HepG2 (cell line): Measurements from ENCODE around the gene MRPL38. TPM values are rescaled to one million over a fixed set of nuclear protein-coding genes. Genes with fewer than 3 reads are reported as not detected.

Experiments used
- HHEX ChIP-seq: IDR thresholded peaks from 2 replicates; pipeline ENCODE4 v1.6.1; 2016; ENCODE audit warnings: control low read depth
- HNRNPUL1 ChIP-seq: fragments of 200-400 bp; formaldehyde crosslinking; IDR thresholded peaks from 2 replicates; pipeline ENCODE4 v1.6.1; 2017; ENCODE audit warnings: low read depth, mild to moderate bottlenecking, low read length, moderate library complexity
- JDP2 ChIP-seq: sonication (generic); formaldehyde crosslinking; IDR thresholded peaks from 2 replicates; pipeline ENCODE4 v1.8.1; 2022; ENCODE audit warnings: missing genetic modification reagents, borderline replicate concordance
- KDM5A ChIP-seq: fragments of 200-600 bp; sonication (generic); IDR thresholded peaks from 2 replicates; pipeline ENCODE4 v1.7.0; 2018; ENCODE audit warnings: antibody characterized with exemption, mild to moderate bottlenecking, low read length, borderline replicate concordance
- NFKBIZ ChIP-seq: IDR thresholded peaks from 2 replicates; pipeline ENCODE4 v1.6.1; 2018; ENCODE audit warnings: missing genetic modification reagents, missing compliant biosample characterization
- REL ChIP-seq: sonication (generic); formaldehyde crosslinking; conservative IDR thresholded peaks from 2 replicates; pipeline ENCODE4 v1.8.0; 2022; ENCODE audit warnings: mild to moderate bottlenecking, missing genetic modification reagents, moderate library complexity
- SMC3 ChIP-seq: IDR thresholded peaks from 2 replicates; pipeline ENCODE4 v1.6.1; 2011; ENCODE audit warnings: low read length, improper control_type of control experiment
- THYN1 ChIP-seq: sonication (generic); formaldehyde crosslinking; IDR thresholded peaks from 2 replicates; pipeline ENCODE4 v1.8.1; 2023; ENCODE audit warnings: low read depth, mild to moderate bottlenecking, moderate library complexity, missing genetic modification reagents, borderline replicate concordance
- ZNF12 ChIP-seq: sonication (generic); formaldehyde crosslinking; IDR thresholded peaks from 2 replicates; pipeline ENCODE4 v1.5.0; 2020; ENCODE audit warnings: missing genetic modification reagents
- ZNF232 ChIP-seq: sonication (generic); formaldehyde crosslinking; IDR thresholded peaks from 2 replicates; pipeline ENCODE4 v1.4.0; 2020; ENCODE audit warnings: missing genetic modification reagents, borderline replicate concordance
- ZNF260 ChIP-seq: sonication (generic); formaldehyde crosslinking; IDR thresholded peaks from 2 replicates; pipeline ENCODE4 v1.4.0; 2020; ENCODE audit warnings: missing genetic modification reagents, low read depth, mild to moderate bottlenecking, borderline replicate concordance
- ZNF674 ChIP-seq: sonication (generic); formaldehyde crosslinking; IDR thresholded peaks from 2 replicates; pipeline ENCODE4 v1.5.0; 2020; ENCODE audit warnings: low read depth, mild to moderate bottlenecking, missing genetic modification reagents
- ZNF713 ChIP-seq: sonication (generic); formaldehyde crosslinking; IDR thresholded peaks from 2 replicates; pipeline ENCODE4 v1.4.0; 2020; ENCODE audit warnings: mild to moderate bottlenecking, missing genetic modification reagents
- ZSCAN31 ChIP-seq: sonication (generic); formaldehyde crosslinking; IDR thresholded peaks from 2 replicates; pipeline ENCODE4 v1.5.0; 2020; ENCODE audit warnings: low read depth, mild to moderate bottlenecking, missing genetic modification reagents
- polyA plus RNA-seq, 8 experiments: library from polyadenylated mRNA; depleted of rRNA in 3 of 8; stranded (reverse) in 7 of 8; unstranded in 1 of 8; fragments of >200 nt; fragmentation: Illumina TruSeq in 4 of 8; extraction: Trizol in 4 of 8; gene quantifications; 2 replicates each; pipeline versions ENCODE4 v1.2.1 to v1.2.3, GENCODE V29; 2011 to 2016; ENCODE audit warnings: low read depth in 4 of 8, missing spikeins in 1 of 8, mixed read lengths in 1 of 8; ENCODE audit not compliant: insufficient read depth in 1 of 8
- total RNA-seq, 5 experiments: library from RNA; depleted of rRNA; stranded (reverse); fragments of >200 nt; fragmentation: Illumina TruSeq; extraction: Trizol; gene quantifications; 2 replicates each; pipeline ENCODE4 v1.2.3, GENCODE V29; 2016; ENCODE audit warnings: low read depth in 1 of 5
- TF ChIP-seq, protein P1 (sequence below): sonication (generic); formaldehyde crosslinking; IDR thresholded peaks from 2 replicates; pipeline ENCODE4 v1.8.1; 2023; ENCODE audit warnings: mild to moderate bottlenecking, missing genetic modification reagents
- TF ChIP-seq, protein P2 (sequence below): sonication (generic); formaldehyde crosslinking; IDR thresholded peaks from 2 replicates; pipeline ENCODE4 v1.8.0; 2023; ENCODE audit warnings: mild to moderate bottlenecking, missing genetic modification reagents
- TF ChIP-seq, protein P3 (sequence below): sonication (generic); formaldehyde crosslinking; IDR thresholded peaks from 2 replicates; pipeline ENCODE4 v1.9.0; 2021; ENCODE audit warnings: missing genetic modification reagents, borderline replicate concordance
- TF ChIP-seq, protein P4 (sequence below): sonication (generic); formaldehyde crosslinking; IDR thresholded peaks from 2 replicates; pipeline ENCODE4 v1.4.0; 2020; ENCODE audit warnings: missing genetic modification reagents
- TF ChIP-seq, protein P5 (sequence below): sonication (generic); formaldehyde crosslinking; IDR thresholded peaks from 2 replicates; pipeline ENCODE4 v1.4.0; 2020; ENCODE audit warnings: mild to moderate bottlenecking, low read depth, missing genetic modification reagents

The MRPL38 gene
- total and polyA plus RNA-seq, 2 of the 13 experiments (the other 11 are each of a cell fraction or from before 2014, with no cell fraction given): 83.7 to 125 TPM

DNA sequence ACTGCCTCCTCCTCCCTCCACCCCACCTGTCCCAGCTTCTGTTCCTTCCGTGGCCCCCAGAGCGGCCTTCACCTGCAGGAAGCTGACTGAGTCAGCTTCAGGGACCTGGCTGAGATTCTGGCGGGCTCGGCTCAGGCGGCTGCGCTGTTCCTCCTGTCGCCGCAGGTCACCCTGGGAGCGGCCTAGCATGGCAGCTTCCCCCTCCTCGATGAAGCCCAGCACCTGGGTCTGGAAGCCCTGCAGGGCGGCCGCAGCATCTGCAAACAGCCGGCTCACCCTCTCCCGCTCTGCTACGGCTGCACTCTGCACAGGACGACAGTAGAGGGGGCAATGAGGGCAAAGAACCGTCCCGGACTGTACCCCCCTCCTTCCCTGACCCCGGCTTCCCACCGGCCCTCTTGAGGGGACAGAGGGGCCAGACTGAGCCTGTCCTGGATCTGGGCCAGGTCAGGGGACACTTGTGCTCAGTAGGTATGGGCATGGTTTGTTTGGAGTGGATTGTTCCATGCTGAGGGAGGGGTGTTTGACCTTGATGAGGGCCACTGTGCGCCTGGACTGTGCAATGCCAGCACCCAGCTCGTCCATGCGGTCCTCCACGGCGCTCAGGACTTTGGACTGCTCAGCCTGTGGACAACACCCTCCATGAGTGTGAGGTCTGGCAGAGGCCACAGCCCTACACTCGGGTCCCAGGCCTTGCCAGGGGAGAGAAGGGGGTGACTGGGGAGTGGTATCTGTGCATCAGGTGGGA is 28.3 kb downstream of the MRPL38 start (continued):
- no peak for TF ChIP-seq HNRNPUL1
- TF ChIP-seq ZNF232: peak; percentile 92
- no peak; the same call in 1 of the 2 replicates for TF ChIP-seq KDM5A
- peak; percentile 91 for TF ChIP-seq ZNF12 (CRISPR knock-in tag)
- 0 out of 2 replicates have a peak, but pooled peaks have one; percentile 30 for TF ChIP-seq ZNF260 (CRISPR knock-in tag)
- TF ChIP-seq THYN1: peak; percentile 80; the same call in 1 of the 2 replicates
- TF ChIP-seq ZSCAN31: peak; percentile 77
- TF ChIP-seq, protein P1, sequence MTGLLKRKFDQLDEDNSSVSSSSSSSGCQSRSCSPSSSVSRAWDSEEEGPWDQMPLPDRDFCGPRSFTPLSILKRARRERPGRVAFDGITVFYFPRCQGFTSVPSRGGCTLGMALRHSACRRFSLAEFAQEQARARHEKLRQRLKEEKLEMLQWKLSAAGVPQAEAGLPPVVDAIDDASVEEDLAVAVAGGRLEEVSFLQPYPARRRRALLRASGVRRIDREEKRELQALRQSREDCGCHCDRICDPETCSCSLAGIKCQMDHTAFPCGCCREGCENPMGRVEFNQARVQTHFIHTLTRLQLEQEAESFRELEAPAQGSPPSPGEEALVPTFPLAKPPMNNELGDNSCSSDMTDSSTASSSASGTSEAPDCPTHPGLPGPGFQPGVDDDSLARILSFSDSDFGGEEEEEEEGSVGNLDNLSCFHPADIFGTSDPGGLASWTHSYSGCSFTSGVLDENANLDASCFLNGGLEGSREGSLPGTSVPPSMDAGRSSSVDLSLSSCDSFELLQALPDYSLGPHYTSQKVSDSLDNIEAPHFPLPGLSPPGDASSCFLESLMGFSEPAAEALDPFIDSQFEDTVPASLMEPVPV (CRISPR knock-in tag): peak; percentile 64; the same call in 1 of the 2 replicates
- TF ChIP-seq, protein P2, sequence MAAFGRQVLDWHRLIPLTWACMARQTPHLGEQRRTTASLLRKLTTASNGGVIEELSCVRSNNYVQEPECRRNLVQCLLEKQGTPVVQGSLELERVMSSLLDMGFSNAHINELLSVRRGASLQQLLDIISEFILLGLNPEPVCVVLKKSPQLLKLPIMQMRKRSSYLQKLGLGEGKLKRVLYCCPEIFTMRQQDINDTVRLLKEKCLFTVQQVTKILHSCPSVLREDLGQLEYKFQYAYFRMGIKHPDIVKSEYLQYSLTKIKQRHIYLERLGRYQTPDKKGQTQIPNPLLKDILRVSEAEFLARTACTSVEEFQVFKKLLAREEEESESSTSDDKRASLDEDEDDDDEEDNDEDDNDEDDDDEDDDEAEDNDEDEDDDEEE (CRISPR knock-in tag): peak; percentile 42; the same call in 1 of the 2 replicates
- peak; percentile 94 for TF ChIP-seq NFKBIZ
- no peak; the same call in 1 of the 2 replicates for TF ChIP-seq REL (CRISPR knock-in tag)
- TF ChIP-seq, protein P3, sequence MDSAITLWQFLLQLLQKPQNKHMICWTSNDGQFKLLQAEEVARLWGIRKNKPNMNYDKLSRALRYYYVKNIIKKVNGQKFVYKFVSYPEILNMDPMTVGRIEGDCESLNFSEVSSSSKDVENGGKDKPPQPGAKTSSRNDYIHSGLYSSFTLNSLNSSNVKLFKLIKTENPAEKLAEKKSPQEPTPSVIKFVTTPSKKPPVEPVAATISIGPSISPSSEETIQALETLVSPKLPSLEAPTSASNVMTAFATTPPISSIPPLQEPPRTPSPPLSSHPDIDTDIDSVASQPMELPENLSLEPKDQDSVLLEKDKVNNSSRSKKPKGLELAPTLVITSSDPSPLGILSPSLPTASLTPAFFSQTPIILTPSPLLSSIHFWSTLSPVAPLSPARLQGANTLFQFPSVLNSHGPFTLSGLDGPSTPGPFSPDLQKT: peak; percentile 68; the same call in 1 of the 2 replicates
- TF ChIP-seq SMC3: 0 out of 2 replicates have a peak, but pooled peaks have one; percentile 17
- TF ChIP-seq ZNF674 (CRISPR knock-in tag): peak; percentile 75
- TF ChIP-seq HHEX (CRISPR knock-in tag): peak; percentile 7; the same call in 1 of the 2 replicates
- 0 out of 2 replicates have a peak, but pooled peaks have one; percentile 35 for TF ChIP-seq JDP2
- TF ChIP-seq, protein P4, sequence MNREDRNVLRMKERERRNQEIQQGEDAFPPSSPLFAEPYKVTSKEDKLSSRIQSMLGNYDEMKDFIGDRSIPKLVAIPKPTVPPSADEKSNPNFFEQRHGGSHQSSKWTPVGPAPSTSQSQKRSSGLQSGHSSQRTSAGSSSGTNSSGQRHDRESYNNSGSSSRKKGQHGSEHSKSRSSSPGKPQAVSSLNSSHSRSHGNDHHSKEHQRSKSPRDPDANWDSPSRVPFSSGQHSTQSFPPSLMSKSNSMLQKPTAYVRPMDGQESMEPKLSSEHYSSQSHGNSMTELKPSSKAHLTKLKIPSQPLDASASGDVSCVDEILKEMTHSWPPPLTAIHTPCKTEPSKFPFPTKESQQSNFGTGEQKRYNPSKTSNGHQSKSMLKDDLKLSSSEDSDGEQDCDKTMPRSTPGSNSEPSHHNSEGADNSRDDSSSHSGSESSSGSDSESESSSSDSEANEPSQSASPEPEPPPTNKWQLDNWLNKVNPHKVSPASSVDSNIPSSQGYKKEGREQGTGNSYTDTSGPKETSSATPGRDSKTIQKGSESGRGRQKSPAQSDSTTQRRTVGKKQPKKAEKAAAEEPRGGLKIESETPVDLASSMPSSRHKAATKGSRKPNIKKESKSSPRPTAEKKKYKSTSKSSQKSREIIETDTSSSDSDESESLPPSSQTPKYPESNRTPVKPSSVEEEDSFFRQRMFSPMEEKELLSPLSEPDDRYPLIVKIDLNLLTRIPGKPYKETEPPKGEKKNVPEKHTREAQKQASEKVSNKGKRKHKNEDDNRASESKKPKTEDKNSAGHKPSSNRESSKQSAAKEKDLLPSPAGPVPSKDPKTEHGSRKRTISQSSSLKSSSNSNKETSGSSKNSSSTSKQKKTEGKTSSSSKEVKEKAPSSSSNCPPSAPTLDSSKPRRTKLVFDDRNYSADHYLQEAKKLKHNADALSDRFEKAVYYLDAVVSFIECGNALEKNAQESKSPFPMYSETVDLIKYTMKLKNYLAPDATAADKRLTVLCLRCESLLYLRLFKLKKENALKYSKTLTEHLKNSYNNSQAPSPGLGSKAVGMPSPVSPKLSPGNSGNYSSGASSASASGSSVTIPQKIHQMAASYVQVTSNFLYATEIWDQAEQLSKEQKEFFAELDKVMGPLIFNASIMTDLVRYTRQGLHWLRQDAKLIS (CRISPR knock-in tag): no peak; the same call in 1 of the 2 replicates
- TF ChIP-seq, protein P5, sequence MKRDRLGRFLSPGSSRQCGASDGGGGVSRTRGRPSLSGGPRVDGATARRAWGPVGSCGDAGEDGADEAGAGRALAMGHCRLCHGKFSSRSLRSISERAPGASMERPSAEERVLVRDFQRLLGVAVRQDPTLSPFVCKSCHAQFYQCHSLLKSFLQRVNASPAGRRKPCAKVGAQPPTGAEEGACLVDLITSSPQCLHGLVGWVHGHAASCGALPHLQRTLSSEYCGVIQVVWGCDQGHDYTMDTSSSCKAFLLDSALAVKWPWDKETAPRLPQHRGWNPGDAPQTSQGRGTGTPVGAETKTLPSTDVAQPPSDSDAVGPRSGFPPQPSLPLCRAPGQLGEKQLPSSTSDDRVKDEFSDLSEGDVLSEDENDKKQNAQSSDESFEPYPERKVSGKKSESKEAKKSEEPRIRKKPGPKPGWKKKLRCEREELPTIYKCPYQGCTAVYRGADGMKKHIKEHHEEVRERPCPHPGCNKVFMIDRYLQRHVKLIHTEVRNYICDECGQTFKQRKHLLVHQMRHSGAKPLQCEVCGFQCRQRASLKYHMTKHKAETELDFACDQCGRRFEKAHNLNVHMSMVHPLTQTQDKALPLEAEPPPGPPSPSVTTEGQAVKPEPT (CRISPR knock-in tag): peak; percentile 94
- no peak for TF ChIP-seq ZNF713
